HepG2 (cell line): ENCODE measurements around the gene APOM. TPM values are rescaled to one million over a fixed set of nuclear protein-coding genes. Genes with fewer than 3 reads are reported as not detected.

Experiments
- ATRX ChIP-seq: sonication (generic); formaldehyde crosslinking; IDR thresholded peaks from 2 replicates; pipeline ENCODE4 v1.4.0; 2020; ENCODE audit warnings: missing genetic modification reagents, borderline replicate concordance
- FOXM1 ChIP-seq: sonication (generic); formaldehyde crosslinking; IDR thresholded peaks from 2 replicates; pipeline ENCODE4 v1.5.0; 2020; ENCODE audit warnings: missing genetic modification reagents
- HDAC2 ChIP-seq: sonication (generic); formaldehyde crosslinking; IDR thresholded peaks from 2 replicates; pipeline ENCODE4 v1.4.0; 2020; ENCODE audit warnings: missing genetic modification reagents
- HMGA1 ChIP-seq: sonication (generic); formaldehyde crosslinking; conservative IDR thresholded peaks from 2 replicates; pipeline ENCODE4 v1.4.0; 2020; ENCODE audit warnings: missing genetic modification reagents
- MLLT10 ChIP-seq: sonication (generic); formaldehyde crosslinking; IDR thresholded peaks from 2 replicates; pipeline ENCODE4 v1.4.0; 2020; ENCODE audit warnings: missing genetic modification reagents
- MTF2 ChIP-seq: sonication (generic); formaldehyde crosslinking; IDR thresholded peaks from 2 replicates; pipeline ENCODE4 v1.5.0; 2020; ENCODE audit warnings: missing genetic modification reagents, borderline replicate concordance
- PHF21A ChIP-seq: sonication (generic); formaldehyde crosslinking; IDR thresholded peaks from 2 replicates; pipeline ENCODE4 v1.5.0; 2020; ENCODE audit warnings: mild to moderate bottlenecking, missing genetic modification reagents
- SOX6 ChIP-seq, 2 experiments: fragments of 450-650 bp in 1 of 2; sonication (generic) in 1 of 2; formaldehyde crosslinking in 1 of 2; IDR thresholded peaks; 2 replicates each; pipeline versions ENCODE4 v1.4.0 to v1.6.1; 2017 to 2020; ENCODE audit warnings: antibody characterized with exemption in 1 of 2, mild to moderate bottlenecking in 1 of 2, missing genetic modification reagents in 1 of 2
- SPEN ChIP-seq: sonication (generic); formaldehyde crosslinking; IDR thresholded peaks from 2 replicates; pipeline ENCODE4 v1.5.1; 2020; ENCODE audit warnings: low read depth, mild to moderate bottlenecking, missing genetic modification reagents
- SRSF1 ChIP-seq: fragments of 200-400 bp; formaldehyde crosslinking; optimal IDR thresholded peaks from 2 replicates; pipeline ENCODE3; 2017; ENCODE audit warnings: mild to moderate bottlenecking, low read depth, low read length, moderate library complexity
- ZNF101 ChIP-seq: sonication (generic); formaldehyde crosslinking; IDR thresholded peaks from 2 replicates; pipeline ENCODE4 v1.4.0; 2020; ENCODE audit warnings: mild to moderate bottlenecking, low read depth, missing genetic modification reagents, borderline replicate concordance
- ZNF274 ChIP-seq: sonication (generic); formaldehyde crosslinking; IDR thresholded peaks from 2 replicates; pipeline ENCODE4 v1.5.1; 2020; ENCODE audit warnings: mild to moderate bottlenecking, missing genetic modification reagents
- ZNF354B ChIP-seq: sonication (generic); formaldehyde crosslinking; IDR thresholded peaks from 2 replicates; pipeline ENCODE4 v1.8.0; 2022; ENCODE audit warnings: mild to moderate bottlenecking, missing genetic modification reagents
- ZNF552 ChIP-seq: sonication (generic); formaldehyde crosslinking; IDR thresholded peaks from 2 replicates; pipeline ENCODE4 v1.9.0; 2022; ENCODE audit warnings: missing genetic modification reagents, mild to moderate bottlenecking, borderline replicate concordance
- ZNF564 ChIP-seq: sonication (generic); formaldehyde crosslinking; IDR thresholded peaks from 2 replicates; pipeline ENCODE4 v1.8.1; 2023; ENCODE audit warnings: mild to moderate bottlenecking, missing genetic modification reagents
- ZNF589 ChIP-seq: sonication (generic); formaldehyde crosslinking; conservative IDR thresholded peaks from 2 replicates; pipeline ENCODE4 v1.8.0; 2022; ENCODE audit warnings: mild to moderate bottlenecking, moderate library complexity, missing genetic modification reagents
- ZNF598 ChIP-seq: sonication (generic); formaldehyde crosslinking; IDR thresholded peaks from 2 replicates; pipeline ENCODE4 v1.5.1; 2020; ENCODE audit warnings: mild to moderate bottlenecking, missing genetic modification reagents, borderline replicate concordance
- polyA plus RNA-seq, 8 experiments: library from polyadenylated mRNA; depleted of rRNA in 3 of 8; stranded (reverse) in 7 of 8; unstranded in 1 of 8; fragments of >200 nt; fragmentation: Illumina TruSeq in 4 of 8; extraction: Trizol in 4 of 8; gene quantifications; 2 replicates each; pipeline versions ENCODE4 v1.2.1 to v1.2.3, GENCODE V29; 2011 to 2016; ENCODE audit warnings: low read depth in 4 of 8, missing spikeins in 1 of 8, mixed read lengths in 1 of 8; ENCODE audit not compliant: insufficient read depth in 1 of 8
- total RNA-seq, 5 experiments: library from RNA; depleted of rRNA; stranded (reverse); fragments of >200 nt; fragmentation: Illumina TruSeq; extraction: Trizol; gene quantifications; 2 replicates each; pipeline ENCODE4 v1.2.3, GENCODE V29; 2016; ENCODE audit warnings: low read depth in 1 of 5
- TF ChIP-seq, protein P1 (sequence below): sonication (generic); formaldehyde crosslinking; IDR thresholded peaks from 2 replicates; pipeline ENCODE4 v1.4.0; 2020; ENCODE audit warnings: mild to moderate bottlenecking, missing genetic modification reagents
- TF ChIP-seq, protein P2 (sequence below): fragments of 450-650 bp; IDR thresholded peaks from 2 replicates; pipeline ENCODE4 v1.6.1; 2017; ENCODE audit warnings: mild to moderate bottlenecking
- TF ChIP-seq, protein P3 (sequence below): IDR thresholded peaks from 2 replicates; pipeline ENCODE4 v1.6.1; 2016; ENCODE audit warnings: low read depth, control low read depth
- TF ChIP-seq, protein P4 (sequence below): sonication (generic); formaldehyde crosslinking; IDR thresholded peaks from 2 replicates; pipeline ENCODE4 v1.8.0; 2022; ENCODE audit warnings: missing genetic modification reagents, mild to moderate bottlenecking, moderate library complexity, borderline replicate concordance

Gene APOM
- total and polyA plus RNA-seq, 2 of the 13 experiments (the other 11 are each of a cell fraction or from before 2014, with no cell fraction given), result 98.2 to 1,140 TPM

DNA sequence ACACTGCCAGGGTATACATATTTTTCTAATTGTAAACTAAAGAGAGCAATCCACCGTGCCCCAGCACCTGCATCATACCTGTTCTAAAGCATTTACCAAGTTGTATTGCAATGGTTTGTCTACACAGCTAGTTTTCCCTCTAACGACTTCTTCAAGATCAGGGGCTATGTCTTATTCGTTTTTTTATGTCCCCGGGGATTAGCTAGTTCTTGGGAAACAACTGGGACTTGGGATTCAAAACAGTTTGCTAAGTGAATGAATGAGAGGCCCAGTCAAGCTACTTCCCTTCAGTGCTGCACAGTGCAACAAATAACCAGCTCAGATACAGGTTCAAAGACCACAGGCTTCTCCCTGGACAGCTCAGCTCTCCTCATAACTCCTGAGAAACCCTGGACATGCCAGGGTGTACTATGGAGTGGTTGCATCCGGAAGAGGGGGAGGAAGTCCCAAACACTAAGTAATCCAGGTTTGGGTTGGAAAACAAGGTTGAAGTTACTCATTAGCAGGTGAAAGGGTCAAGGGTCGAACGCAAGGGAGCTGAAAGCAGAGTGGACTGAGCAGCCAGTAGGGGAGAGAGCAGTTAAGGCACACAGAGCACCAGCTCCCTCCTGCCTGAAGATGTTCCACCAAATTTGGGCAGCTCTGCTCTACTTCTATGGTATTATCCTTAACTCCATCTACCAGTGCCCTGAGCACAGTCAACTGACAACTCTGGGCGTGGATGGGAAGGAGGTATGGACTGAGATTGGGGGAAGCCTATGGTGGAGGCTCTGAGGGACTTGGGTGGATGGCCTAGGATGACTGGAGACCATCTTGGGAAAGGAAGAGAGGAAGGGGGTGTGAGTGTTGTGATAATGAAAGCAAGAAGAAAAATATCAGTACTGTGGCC, at the start of gene APOM (continued):
- TF ChIP-seq, protein P1, sequence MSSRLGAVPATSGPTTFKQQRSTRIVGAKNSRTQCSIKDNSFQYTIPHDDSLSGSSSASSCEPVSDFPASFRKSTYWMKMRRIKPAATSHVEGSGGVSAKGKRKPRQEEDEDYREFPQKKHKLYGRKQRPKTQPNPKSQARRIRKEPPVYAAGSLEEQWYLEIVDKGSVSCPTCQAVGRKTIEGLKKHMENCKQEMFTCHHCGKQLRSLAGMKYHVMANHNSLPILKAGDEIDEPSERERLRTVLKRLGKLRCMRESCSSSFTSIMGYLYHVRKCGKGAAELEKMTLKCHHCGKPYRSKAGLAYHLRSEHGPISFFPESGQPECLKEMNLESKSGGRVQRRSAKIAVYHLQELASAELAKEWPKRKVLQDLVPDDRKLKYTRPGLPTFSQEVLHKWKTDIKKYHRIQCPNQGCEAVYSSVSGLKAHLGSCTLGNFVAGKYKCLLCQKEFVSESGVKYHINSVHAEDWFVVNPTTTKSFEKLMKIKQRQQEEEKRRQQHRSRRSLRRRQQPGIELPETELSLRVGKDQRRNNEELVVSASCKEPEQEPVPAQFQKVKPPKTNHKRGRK (CRISPR knock-in tag), result no peak
- TF ChIP-seq ZNF354B (CRISPR knock-in tag) (peak; percentile 97; the same call in 1 of the 2 replicates), FOXM1 (CRISPR knock-in tag) (0 out of 2 replicates have a peak, but pooled peaks have one; percentile 50), SOX6 (IDR thresholded peaks at IDR 0.05) (no peak), SOX6 (CRISPR knock-in tag; IDR thresholded peaks at IDR 0.05) (peak; percentile 92), ZNF101 (CRISPR knock-in tag) (no peak), PHF21A (peak; percentile 98), SPEN (CRISPR knock-in tag) (peak; percentile 91; the same call in 1 of the 2 replicates), MLLT10 (CRISPR knock-in tag) (no peak), ZNF589 (CRISPR knock-in tag) (peak; percentile 67), ATRX (no peak), ZNF552 (CRISPR knock-in tag) (peak; percentile 68; the same call in 1 of the 2 replicates), HDAC2 (CRISPR knock-in tag) (peak; percentile 96), ZNF274 (CRISPR knock-in tag) (peak; percentile 71; the same call in 1 of the 2 replicates), ZNF564 (CRISPR knock-in tag) (peak; percentile 94), SRSF1 (no peak), HMGA1 (CRISPR knock-in tag) (no peak), MTF2 (no peak), ZNF598 (no peak)
- TF ChIP-seq, protein P2, sequence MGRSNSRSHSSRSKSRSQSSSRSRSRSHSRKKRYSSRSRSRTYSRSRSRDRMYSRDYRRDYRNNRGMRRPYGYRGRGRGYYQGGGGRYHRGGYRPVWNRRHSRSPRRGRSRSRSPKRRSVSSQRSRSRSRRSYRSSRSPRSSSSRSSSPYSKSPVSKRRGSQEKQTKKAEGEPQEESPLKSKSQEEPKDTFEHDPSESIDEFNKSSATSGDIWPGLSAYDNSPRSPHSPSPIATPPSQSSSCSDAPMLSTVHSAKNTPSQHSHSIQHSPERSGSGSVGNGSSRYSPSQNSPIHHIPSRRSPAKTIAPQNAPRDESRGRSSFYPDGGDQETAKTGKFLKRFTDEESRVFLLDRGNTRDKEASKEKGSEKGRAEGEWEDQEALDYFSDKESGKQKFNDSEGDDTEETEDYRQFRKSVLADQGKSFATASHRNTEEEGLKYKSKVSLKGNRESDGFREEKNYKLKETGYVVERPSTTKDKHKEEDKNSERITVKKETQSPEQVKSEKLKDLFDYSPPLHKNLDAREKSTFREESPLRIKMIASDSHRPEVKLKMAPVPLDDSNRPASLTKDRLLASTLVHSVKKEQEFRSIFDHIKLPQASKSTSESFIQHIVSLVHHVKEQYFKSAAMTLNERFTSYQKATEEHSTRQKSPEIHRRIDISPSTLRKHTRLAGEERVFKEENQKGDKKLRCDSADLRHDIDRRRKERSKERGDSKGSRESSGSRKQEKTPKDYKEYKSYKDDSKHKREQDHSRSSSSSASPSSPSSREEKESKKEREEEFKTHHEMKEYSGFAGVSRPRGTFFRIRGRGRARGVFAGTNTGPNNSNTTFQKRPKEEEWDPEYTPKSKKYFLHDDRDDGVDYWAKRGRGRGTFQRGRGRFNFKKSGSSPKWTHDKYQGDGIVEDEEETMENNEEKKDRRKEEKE, result no peak
- TF ChIP-seq, protein P3, sequence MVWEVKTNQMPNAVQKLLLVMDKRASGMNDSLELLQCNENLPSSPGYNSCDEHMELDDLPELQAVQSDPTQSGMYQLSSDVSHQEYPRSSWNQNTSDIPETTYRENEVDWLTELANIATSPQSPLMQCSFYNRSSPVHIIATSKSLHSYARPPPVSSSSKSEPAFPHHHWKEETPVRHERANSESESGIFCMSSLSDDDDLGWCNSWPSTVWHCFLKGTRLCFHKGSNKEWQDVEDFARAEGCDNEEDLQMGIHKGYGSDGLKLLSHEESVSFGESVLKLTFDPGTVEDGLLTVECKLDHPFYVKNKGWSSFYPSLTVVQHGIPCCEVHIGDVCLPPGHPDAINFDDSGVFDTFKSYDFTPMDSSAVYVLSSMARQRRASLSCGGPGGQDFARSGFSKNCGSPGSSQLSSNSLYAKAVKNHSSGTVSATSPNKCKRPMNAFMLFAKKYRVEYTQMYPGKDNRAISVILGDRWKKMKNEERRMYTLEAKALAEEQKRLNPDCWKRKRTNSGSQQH, result peak; percentile 99; the same call in 1 of the 2 replicates
- TF ChIP-seq, protein P4, sequence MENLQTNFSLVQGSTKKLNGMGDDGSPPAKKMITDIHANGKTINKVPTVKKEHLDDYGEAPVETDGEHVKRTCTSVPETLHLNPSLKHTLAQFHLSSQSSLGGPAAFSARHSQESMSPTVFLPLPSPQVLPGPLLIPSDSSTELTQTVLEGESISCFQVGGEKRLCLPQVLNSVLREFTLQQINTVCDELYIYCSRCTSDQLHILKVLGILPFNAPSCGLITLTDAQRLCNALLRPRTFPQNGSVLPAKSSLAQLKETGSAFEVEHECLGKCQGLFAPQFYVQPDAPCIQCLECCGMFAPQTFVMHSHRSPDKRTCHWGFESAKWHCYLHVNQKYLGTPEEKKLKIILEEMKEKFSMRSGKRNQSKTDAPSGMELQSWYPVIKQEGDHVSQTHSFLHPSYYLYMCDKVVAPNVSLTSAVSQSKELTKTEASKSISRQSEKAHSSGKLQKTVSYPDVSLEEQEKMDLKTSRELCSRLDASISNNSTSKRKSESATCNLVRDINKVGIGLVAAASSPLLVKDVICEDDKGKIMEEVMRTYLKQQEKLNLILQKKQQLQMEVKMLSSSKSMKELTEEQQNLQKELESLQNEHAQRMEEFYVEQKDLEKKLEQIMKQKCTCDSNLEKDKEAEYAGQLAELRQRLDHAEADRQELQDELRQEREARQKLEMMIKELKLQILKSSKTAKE (CRISPR knock-in tag), result peak; percentile 92
